HepG2 (cell line): ENCODE data around the gene SRSF7. TPM values are rescaled to one million over a fixed set of nuclear protein-coding genes. Genes with fewer than 3 reads are reported as not detected.

Experiments
- ARID5B ChIP-seq: IDR thresholded peaks from 2 replicates; pipeline ENCODE4 v1.4.0; 2020; ENCODE audit warnings: mild to moderate bottlenecking, missing genetic modification reagents
- CREBL2 ChIP-seq: sonication (generic); formaldehyde crosslinking; IDR thresholded peaks from 2 replicates; pipeline ENCODE4 v1.8.1; 2023; ENCODE audit warnings: missing genetic modification reagents, mild to moderate bottlenecking, borderline replicate concordance
- ELF4 ChIP-seq: sonication (generic); formaldehyde crosslinking; IDR thresholded peaks from 2 replicates; pipeline ENCODE4 v1.5.0; 2020; ENCODE audit warnings: missing genetic modification reagents, mild to moderate bottlenecking, moderate library complexity, borderline replicate concordance
- ETS1 ChIP-seq: sonication (generic); formaldehyde crosslinking; IDR thresholded peaks from 2 replicates; pipeline ENCODE4 v1.4.0; 2020; ENCODE audit warnings: missing genetic modification reagents
- PAWR ChIP-seq: sonication (generic); formaldehyde crosslinking; IDR thresholded peaks from 2 replicates; pipeline ENCODE4 v1.4.0; 2020; ENCODE audit warnings: missing genetic modification reagents, mild to moderate bottlenecking, borderline replicate concordance
- PITX1 ChIP-seq: sonication (generic); formaldehyde crosslinking; IDR thresholded peaks from 2 replicates; pipeline ENCODE4 v1.5.1; 2020; ENCODE audit warnings: mild to moderate bottlenecking, missing genetic modification reagents
- TBX2 ChIP-seq: sonication (generic); formaldehyde crosslinking; IDR thresholded peaks from 2 replicates; pipeline ENCODE4 v1.5.0; 2020; ENCODE audit warnings: missing genetic modification reagents, mild to moderate bottlenecking, borderline replicate concordance
- ZBTB10 ChIP-seq: sonication (generic); formaldehyde crosslinking; IDR thresholded peaks from 2 replicates; pipeline ENCODE4 v1.4.0; 2020; ENCODE audit warnings: missing genetic modification reagents, borderline replicate concordance
- ZBTB2 ChIP-seq: sonication (generic); formaldehyde crosslinking; IDR thresholded peaks from 2 replicates; pipeline ENCODE4 v1.8.0; 2022; ENCODE audit warnings: low read depth, missing genetic modification reagents
- ZBTB3 ChIP-seq: sonication (generic); formaldehyde crosslinking; IDR thresholded peaks from 2 replicates; pipeline ENCODE4 v1.4.0; 2020; ENCODE audit warnings: low read depth, mild to moderate bottlenecking, moderate library complexity, missing genetic modification reagents, borderline replicate concordance
- ZFP1 ChIP-seq: IDR thresholded peaks from 2 replicates; pipeline ENCODE4 v1.6.1; 2016
- ZNF512 ChIP-seq: sonication (generic); formaldehyde crosslinking; IDR thresholded peaks from 2 replicates; pipeline ENCODE4 v1.4.0; 2020; ENCODE audit warnings: mild to moderate bottlenecking, missing genetic modification reagents
- ZNF614 ChIP-seq: IDR thresholded peaks from 2 replicates; pipeline ENCODE4 v1.6.1; 2018; ENCODE audit warnings: missing biosample characterization, missing genetic modification reagents, inconsistent platforms, borderline replicate concordance
- ZNF839 ChIP-seq: sonication (generic); formaldehyde crosslinking; IDR thresholded peaks from 2 replicates; pipeline ENCODE4 v1.4.0; 2020; ENCODE audit warnings: missing genetic modification reagents, mild to moderate bottlenecking, borderline replicate concordance
- polyA plus RNA-seq, 8 experiments: library from polyadenylated mRNA; depleted of rRNA in 3 of 8; stranded (reverse) in 7 of 8; unstranded in 1 of 8; fragments of >200 nt; fragmentation: Illumina TruSeq in 4 of 8; extraction: Trizol in 4 of 8; gene quantifications; 2 replicates each; pipeline versions ENCODE4 v1.2.1 to v1.2.3, GENCODE V29; 2011 to 2016; ENCODE audit warnings: low read depth in 4 of 8, missing spikeins in 1 of 8, mixed read lengths in 1 of 8; ENCODE audit not compliant: insufficient read depth in 1 of 8
- total RNA-seq, 5 experiments: library from RNA; depleted of rRNA; stranded (reverse); fragments of >200 nt; fragmentation: Illumina TruSeq; extraction: Trizol; gene quantifications; 2 replicates each; pipeline ENCODE4 v1.2.3, GENCODE V29; 2016; ENCODE audit warnings: low read depth in 1 of 5

The SRSF7 gene
- total and polyA plus RNA-seq, 2 of the 13 experiments (the other 11 are each of a cell fraction or from before 2014, with no cell fraction given) = 172 to 275 TPM

GRCh38 chr2:38750011-38750890, 910 bp downstream of the SRSF7 start (continued):
- TF ChIP-seq ZBTB10 (CRISPR knock-in tag) (no peak), ETS1 (CRISPR knock-in tag) (no peak), ZNF839 (CRISPR knock-in tag) (no peak), TBX2 (CRISPR knock-in tag) (no peak), ARID5B (CRISPR knock-in tag) (no peak), ZBTB2 (CRISPR knock-in tag) (peak; percentile 59; the same call in 1 of the 2 replicates), PAWR (CRISPR knock-in tag) (peak; percentile 94), CREBL2 (no peak), ZNF512 (CRISPR knock-in tag) (no peak), PITX1 (no peak), ZNF614 (no peak), ZBTB3 (CRISPR knock-in tag) (no peak), ZFP1 (CRISPR knock-in tag) (no peak), ELF4 (CRISPR knock-in tag) (no peak)
